NCI-H774 (cell line): ENCODE results near the gene DDAH2.

ENCODE experiments used
- DNase-seq: peaks from one replicate; lab custom pipeline; 2025; lab: John Stamatoyannopoulos, UW

The DDAH2 gene

DNA sequence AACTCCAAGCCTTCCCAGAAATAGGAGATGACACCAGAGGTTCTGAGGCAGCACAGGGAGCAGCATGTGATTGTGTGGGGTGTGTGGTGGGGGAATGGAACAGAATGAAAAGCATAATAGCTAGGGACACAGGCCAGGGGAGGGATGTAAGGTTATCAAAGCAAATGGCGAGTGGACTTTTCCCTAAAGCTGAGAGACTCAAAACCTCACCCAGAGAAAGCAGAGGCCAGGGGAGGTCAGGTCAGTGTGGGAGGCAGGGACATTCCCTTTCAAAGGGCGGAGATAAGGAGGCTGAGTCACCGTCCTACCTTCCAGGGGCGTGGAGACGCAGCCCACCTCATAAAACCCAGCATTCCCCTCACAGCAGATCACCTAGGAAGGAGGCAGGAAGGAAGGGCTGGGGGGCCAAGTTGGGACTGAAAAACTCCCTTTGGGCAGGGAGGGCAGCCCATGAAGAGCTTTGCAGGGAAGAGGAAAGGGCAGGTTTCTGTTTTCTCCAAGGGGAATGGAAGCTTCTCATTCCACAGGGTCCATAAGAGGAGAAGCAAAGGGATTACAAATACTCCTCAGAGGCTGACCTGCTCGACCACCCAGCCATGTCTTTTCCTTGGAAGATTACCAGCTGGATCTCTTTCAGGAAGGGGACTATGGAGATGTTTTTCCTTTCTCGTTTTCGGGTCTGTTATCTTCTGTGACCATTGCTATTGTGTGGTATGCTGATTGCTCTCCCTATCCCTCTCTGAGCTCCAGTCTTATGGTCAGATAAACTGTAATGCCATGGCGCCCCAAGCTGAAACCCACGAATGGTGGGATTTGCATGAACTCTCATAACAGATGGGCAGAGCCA, 38.6 kb downstream of the DDAH2 start:
- DNase-seq, result no peak

DNA sequence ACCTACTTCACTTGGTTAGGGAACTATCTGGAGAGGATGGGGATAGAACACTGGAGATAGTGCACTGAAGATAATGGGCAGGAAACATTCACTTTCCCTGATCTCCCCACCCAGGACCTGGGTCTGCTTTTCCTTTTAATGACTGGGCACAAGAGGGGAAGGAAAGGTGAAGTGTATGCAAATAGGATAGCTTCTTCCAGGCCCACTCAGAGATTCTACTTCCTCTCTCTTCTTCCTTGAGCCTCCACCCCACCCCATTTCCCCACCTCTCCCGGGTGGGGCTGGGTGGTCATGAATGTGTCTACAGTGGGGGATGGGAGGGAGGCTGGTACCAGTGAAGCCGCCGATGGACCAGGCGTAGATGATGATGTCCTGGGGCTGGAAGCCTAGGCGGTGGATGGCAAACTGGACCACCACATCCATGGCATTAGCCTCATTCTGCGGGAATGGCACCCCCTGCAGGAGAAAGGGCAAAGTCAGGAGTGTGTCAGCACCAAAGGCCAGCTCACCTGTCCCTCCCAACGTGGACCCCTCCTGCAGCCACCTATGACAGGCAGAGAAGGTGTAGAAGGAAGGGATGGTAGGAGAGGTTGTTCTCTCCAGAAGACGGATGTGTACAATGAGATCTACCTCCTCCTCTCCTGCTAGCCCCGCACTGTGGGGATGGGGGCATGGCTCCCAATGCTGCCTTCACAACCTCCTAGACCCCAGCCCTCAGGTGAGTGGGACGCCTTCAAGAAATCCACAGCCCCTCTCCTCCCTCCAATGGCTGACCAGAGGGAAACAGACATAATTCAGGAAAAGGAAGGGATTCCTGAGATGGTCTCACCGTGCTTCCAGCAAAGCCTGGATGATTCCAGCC, 39.6 kb downstream of the DDAH2 start:
- DNase-seq, result no peak

DNA sequence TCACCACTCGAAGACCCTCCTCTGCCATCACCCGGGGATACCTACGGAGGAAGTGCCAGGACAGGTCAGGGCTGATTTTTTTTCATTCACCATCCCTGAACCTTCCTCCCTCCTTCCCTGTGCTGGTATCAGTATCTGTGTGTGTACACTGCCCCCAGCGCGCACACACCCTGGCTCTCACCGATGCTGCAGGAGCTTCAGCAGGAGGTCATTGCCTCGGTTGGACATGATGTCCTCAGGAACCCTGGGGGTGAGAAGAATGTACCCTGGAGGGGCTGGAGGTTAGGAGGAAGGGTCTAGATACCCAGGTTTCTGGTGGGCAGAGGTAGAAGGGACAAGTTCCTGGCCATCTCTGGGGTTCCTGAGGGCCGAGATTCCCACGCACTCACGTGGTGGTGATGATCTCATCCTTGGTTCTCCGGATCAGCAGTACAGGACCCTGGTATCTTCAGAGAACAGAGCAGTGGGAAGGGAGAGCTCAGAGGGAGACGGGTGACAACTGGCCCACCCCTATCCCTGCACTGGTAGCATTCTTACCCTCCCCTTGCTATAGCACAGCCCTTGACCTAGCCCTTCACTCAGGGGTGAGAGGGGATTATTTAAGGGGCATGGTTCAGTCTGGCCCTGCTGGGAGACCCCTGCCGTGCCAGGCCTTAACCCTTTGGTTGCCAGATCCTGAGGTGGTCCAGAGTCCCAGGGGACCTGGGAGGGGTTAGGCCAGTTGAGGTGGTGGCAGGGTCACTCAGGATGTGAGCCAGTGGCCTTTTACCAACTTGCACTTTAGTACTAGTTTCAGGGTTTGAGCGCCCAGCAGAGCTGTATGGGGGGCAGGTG, 41.0 kb downstream of the DDAH2 start:
- DNase-seq, result no peak

DNA sequence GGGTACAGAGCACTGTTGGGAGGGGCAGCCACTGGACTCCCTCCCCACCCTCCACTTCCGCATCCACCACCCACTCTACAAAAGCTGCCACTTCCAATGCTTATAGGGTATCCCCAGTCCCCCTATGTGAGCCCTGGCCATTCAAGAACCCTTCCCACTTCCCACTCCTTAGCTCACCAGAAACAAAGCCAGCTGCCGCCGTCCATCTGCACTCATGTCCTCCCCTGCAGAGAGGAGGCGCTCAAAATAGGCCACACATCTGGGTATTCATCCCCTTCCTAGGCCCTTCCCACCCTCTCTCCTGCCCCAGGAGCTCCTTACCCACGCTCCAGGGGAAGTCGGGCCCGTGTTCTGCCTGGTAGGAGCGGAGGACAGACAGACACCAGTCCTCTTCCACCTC, 41.8 kb downstream of the DDAH2 start:
- no peak for DNase-seq

DNA sequence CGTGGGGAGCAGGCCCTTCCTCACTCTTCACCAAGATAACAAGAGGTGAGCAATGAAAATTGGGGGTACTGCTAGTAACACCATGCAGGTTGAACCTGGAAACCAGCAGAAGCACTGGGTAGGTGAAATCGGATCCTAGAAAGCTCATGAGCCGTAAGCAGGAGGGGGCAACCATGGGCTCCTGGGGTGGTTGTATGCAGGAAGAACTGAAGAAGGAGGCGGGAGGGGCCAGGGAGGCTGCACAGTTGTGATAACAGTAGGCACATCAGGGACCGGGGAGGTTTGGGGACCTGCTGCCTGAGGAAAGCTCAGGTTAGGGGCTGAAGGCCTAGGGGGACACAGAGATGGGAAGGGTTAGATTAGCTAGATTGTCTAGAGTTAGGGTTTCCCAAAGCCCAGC, 42.6 kb downstream of the DDAH2 start:
- DNase-seq, result no peak

DNA sequence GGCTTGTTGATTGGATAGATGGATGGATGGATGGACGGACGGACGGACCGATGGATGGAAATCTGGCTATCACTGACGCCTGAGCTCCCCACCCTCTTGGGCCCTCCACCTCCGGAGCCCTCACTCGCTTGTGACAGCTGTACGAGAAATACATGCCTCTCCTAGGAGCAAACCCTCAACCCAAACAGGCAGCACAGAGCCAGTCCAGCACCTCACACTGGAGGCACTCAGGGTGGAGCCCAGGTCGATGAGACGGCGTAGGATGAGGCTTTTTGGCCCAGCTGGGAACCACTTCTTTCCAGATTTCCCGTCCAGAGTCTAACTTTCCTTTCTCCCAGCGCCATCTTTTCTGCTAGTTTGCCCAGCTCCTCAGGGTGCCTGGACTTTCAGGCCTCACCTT, 45.5 kb downstream of the DDAH2 start:
- DNase-seq, result no peak

DNA sequence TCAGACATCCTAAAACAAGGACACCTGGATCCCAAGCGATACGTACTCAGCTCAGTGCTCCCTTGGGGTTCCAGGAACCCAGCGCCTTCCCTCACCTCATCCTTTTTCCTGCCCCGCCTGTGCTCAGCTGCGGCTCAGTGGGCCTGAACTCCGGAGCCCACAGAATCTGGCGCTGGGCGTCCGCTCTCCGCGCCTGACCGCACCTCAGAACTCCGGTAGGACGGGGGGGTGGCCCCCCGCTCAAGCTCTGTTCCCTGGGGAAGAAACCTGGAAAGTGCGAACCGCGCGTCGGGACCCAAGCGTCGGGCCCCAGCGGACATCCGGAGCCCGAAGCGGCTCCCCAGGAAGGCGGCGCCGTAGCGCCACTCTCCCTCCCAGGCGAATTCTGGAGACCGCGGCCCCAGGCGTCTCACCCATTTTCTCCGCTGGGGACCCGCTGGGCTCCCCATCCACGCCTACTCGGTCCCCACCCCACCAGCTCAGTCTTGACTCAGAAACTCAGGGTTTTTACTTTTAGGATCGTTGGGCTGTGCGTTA, 47.9 kb downstream of the DDAH2 start:
- peak; percentile 36 for DNase-seq

DNA sequence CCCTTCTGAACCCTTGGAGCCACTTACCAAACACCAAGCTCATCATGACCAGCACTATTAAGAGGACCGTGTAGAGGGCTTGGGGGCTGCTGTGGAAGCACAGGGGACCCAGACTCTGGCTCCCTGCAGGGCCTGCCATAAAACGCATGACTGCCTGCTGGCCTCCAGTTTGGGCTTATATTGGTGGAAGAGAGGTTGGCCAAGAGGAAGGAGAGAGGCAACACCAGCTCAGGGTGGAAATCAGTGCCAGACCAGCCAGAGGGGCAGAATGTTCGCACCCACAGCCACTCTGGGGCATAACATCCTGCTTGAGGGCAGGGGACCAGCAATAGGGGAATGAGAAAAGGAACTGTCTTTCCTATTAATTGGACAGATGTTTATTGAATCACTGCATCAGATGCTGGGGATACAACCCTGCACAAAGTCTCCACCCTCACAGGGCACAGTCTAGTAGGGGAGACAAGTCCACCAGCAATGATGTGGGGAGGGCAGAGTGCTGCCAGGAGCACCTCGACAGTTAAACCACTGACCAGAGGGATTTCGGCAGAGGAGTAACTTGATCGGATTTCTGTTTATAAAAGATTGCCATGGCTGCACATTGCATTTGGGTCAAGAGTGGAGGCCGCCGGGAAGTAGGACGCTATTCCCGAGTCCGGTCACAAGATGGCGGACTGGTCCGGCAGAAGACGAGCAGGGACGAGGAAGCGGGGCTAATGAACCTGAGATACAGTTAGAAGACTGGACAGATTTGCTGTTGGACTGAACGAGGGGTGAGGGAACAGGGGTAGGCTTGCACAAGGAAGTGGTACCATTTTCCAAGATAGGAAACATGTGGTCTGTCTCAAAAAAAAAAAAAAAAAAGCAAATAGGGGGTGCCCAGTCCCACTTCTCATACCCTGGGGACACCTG, 48.6 kb downstream of the DDAH2 start, which contains the start of gene LY6G5C:
Gene LY6G5C, minus strand, starts transcription at position 842 of the 909 bp plus-strand sequence. Its CDS starts 694 bp downstream, at position 148.
- DNase-seq, result peak; percentile 60

DNA sequence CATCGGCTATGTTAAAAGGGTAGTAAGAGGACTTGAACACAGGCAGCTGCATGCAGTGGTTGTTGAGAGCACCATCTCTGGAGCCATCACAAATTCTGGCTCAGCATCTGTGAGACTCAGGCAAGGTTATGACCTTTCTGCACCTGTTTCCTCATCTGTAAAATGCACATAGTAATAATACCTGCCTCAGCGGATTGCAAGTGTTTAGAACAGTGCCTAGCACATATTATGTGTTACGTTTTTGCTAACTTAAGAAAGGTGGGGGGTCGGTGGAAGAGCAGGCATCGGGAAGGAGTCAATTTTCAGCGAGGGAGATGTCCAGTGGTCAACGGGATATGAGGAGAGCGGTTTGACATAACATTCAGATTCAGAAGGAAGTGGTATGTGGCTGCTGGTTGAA, 51.1 kb downstream of the DDAH2 start:
- DNase-seq, result no peak
